ENCODE measurements around the gene B3GALT4. TPM values are rescaled to one million over a fixed set of nuclear protein-coding genes. Genes with fewer than 3 reads are reported as not detected.

B3GALT4 gene
- total RNA-seq, 1 experiment from 2014 or later, result not detected

DNA sequence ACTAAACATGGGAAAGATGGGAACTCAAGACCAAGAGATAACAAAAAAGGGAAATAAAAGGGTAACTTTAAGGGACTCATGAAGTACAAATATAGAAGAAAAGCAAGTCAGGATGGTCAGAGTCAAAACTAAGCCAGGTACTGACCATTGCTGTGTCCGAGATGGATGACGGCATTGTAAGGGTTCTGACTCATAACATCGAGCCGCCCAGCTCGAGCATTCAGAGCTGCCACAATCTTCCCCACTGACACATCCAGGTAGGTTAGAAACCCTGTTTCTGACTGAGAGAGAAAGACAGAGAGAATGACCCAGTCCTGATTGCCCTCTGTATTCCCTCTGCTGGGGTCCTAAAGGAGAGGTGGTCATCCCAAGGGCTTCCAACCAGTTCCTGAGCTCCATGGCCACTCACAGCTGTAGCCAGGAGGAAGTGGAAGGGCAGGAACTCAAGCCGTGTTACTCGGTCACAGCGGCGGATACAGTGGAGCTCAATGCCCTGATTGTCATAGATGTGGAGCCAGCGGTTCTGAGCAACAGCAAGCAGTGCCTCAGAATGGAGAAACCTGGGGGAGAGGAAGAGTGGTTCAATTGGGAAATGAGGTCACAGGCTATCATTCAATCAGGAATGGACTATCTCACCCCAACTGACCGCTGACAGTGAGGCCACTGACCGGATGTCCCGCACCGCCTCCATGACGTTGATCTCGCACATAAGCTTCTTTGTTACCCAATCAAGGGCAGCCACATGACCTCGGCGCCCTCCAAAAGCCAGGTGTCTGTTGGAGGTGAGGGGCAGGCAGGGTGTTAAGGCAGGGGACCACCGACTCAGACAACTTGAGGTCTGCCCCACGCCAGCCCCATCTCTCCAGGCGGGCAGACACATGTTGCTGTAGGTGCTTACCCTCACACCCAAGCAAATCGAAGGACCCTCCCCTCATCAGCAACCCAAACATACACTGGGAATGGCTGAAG, 10.3 kb downstream of the B3GALT4 start:
- no peak for DNase-seq (ENCODE audit: low read depth)
- in situ Hi-C loops (cut with HindIII; ENCODE audit: low pct_unique_long_range_greater_than_20kb, low sequenced_read_pairs), result no loop called here

DNA sequence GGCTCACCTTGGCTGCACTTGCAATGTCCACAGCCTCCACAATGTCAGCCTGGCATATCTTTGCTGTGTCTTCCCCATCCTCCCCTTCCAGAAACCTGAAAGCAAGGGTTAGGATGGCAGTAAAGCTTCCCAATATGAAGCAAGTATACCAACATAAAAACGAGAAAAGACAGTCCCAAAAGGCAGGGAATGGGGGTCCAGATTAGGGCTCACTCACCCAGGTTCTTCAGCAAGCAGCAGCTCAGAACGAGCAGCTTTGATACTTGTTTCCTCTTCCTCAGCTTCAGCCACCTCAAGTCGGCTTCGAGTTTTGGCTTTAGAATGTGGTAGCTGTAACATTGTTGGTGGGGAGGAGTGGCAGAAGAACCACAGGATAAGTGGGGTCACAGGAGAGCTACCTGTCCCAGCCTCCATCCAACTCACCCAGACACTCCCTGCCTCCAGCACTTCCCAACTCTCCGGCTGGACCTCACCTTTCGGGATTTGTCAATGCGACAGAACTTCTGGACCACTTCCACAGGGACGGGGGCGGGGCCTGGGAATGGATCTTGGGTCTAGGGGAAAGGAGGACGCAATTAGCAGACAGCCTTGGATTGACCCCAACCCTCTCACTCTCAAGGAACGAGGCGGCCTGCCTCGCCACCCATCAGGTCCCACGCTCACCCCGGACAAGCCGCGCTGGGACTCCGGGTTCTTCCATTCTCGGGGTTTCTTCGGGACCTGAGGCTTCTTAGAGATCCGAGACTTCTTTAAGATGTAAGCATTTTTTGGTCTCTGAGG, 11.4 kb downstream of the B3GALT4 start:
- in situ Hi-C loops (cut with HindIII; ENCODE audit: low pct_unique_long_range_greater_than_20kb, low sequenced_read_pairs), result no loop called here
- no peak for DNase-seq (ENCODE audit: low read depth)

DNA sequence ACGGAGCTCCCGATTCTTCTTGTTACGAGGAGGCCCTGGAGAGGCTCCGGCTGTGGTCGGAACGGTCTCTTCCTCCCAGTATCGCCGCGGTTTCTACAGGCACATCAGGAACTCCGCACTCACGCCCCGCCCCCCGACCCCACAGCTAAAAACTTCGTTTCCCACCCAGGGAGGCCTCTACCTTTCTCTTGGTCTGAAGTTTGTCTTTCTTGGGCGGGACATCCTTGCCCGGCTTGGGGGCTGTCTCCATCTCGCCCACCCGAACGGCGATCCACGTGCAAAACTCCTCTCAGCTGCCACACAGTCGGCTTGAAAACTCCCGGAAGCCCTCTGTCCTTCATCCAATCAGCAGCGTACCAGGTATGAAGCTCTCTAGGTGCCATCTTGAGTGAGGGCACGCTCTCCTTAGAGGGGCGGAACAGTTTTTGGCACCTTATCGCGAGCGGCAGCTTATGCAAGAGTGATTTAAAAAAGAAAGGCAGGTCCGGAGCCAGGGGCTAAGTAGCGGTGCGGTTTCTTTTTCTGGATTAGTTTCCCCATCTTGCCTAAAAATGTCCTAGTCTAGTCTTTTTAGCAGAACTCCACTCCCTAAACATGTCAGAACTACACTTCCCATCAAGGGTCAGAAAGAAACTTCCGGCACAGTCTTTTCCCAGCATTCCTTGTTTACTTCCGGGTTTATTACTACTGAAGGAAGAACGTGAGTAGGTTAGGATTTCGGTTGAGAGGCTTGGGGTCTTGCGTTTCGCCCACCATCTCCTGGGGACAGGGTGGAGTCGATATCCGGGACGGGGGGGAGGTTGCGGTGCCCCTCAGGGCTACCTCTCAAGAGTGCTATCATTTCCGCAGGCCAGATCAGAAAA, 12.2 kb downstream of the B3GALT4 start, which contains the start of the genes PFDN6 and WDR46:
PFDN6 (plus strand) TSS at position 681 of the 863 bp plus-strand sequence. CDS start 256 bp downstream, outside the sequence.
WDR46 (minus strand) TSS at position 319 of the 863 bp plus-strand sequence; CDS start at position 250, 69 bp downstream.
- in situ Hi-C loops (cut with HindIII; ENCODE audit: low pct_unique_long_range_greater_than_20kb, low sequenced_read_pairs), result no loop called here
- peak; percentile 94 for DNase-seq (ENCODE audit: low read depth)

DNA sequence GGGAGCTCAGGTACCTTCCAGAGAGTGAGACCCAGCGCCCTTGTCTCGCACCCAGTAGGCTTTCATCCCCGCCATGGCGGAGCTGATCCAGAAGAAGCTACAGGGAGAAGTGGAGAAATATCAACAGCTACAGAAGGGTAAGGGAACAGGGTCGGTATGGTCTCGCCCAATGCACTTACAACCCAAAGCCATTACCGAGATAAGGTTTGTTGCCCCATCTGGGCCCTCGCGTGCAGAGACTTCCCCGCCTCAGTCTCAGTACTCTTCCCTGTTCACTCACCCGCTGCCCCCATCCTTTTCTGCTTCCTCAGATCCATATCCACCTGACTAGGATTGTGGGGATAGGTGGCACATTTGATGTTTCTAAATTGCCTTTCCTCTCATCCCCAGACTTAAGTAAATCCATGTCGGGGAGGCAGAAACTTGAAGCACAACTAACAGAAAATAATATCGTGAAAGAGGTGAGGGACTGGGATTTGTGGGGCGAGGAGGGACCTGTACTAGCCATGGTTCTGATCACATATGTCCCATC, 12.9 kb downstream of the B3GALT4 start:
- no peak for DNase-seq (ENCODE audit: low read depth)
- in situ Hi-C loops (cut with HindIII; ENCODE audit: low pct_unique_long_range_greater_than_20kb, low sequenced_read_pairs), result no loop called here

DNA sequence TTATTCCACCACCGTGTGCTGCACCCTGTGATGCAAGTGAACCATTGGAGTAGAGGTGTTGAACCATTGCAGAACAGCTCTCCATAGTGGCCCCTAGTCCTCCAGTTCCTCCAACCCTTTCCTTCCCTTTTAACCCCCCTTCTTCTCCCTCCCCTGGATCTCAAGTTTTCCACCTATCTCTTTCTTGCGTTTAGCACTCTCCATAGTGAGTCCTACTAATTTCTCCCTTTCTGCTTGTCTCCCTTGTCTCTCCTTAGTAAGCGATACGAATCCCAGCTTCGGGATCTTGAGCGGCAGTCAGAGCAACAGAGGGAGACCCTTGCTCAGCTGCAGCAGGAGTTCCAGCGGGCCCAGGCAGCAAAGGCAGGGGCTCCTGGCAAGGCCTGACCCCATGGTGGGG, 13.5 kb downstream of the B3GALT4 start:
- DNase-seq (ENCODE audit: low read depth), result no peak
- in situ Hi-C loops (cut with HindIII; ENCODE audit: low pct_unique_long_range_greater_than_20kb, low sequenced_read_pairs), result no loop called here

DNA sequence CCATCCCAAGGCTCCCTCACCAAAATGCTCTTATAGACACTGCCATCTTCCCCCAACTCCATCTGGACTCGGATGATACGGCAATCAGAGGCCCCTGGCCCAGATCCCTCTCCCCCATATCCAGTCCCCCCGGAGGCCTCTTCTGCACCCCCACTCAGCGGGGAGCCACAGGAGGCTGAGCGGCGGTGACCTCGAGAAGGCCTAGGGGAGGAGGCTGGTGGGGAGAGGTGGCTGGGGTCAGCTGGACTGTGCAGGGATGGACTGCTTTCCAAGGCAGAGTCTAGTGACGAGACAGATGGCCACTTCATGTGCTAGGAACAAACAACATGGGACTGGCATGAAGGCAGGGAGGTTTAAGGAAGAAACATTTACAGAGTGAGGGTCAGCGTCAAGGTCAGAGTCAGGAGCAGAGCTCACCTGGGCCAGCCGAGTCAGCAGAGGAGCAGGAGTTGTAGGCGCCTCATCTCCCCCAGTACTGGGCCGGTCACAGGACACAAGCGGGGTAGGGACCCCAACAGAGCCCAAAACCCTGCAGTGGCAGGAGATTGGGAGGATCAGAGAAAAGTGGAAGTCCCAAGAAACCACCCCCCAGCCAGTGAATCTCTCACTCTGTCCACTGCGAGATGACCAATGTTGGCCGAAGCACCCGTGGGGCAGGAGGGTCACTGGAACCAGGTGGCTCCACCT, 16.2 kb downstream of the B3GALT4 start:
- in situ Hi-C loops (cut with HindIII; ENCODE audit: low pct_unique_long_range_greater_than_20kb, low sequenced_read_pairs), result no loop called here
- no peak for DNase-seq (ENCODE audit: low read depth)

DNA sequence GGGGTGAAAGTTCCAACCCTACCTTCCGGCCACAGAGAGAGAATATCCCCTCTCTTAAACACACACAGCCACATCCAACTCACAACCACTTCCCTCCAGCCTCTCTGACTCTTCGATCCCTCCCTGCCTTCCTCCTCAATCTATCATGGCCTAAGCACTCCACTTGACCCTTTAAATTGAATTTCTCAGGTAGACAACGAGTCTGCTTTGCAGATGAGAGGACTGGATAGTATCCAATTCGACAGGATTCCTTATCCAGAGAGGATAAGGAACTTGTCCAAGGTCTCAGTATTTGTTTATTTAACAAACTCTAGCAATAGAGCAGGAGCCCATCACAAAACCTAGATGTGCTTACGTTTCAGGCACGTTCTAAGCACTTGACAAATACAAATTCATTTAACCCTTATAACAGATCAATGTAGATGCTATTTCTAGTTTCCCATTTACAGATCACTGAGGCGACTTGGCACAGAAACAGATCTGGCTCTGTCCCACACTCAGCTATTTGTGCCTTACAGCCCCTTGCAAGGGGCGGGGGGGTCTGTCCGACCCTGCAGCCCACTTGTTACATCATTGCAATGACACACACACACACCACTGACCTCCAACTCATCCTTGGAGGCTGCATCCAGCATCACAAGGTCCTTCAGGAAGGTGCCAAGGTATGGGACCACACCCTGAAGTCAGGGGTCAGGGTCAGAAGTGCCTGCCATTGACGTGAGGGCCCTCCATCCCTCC, 17.3 kb downstream of the B3GALT4 start:
- in situ Hi-C loops (cut with HindIII; ENCODE audit: low pct_unique_long_range_greater_than_20kb, low sequenced_read_pairs), result no loop called here

DNA sequence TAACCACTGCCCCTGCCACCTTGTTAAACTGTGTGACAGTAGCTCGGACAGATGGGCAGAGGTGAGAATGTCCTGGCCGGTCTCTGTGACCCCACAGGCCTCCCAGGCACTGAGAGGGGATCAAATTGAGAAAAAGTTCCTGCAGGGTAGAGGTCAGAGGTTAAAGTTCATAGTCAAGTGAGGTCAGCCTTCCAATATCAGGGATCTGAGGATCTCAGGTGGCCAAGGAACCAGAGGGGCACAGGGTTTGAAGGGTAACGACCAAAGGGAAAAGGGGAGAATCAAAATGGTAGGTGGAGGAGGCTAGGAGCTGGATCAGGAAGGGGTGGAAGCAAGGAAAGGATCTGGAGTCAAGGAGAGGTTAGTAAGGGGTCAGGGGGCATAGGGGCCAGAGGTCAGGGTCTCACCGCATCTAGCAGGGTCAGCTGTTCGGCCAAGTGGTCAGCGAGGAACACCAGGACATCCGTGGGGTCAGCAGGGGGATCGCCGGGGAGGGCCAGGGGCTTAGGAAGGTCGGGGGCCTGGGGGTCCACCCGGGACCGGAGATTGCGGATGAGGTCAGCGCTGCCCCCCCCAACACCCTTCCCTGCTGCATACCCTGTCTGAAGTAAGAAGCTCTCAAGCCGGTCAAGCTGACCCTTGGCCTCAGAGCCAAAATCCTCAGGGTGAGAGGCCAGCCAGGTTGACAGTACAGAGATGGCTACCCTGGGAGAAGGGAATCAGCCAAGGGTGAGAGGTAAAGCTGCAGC, 18.9 kb downstream of the B3GALT4 start:
- no peak for DNase-seq (ENCODE audit: low read depth)
- in situ Hi-C loops (cut with HindIII; ENCODE audit: low pct_unique_long_range_greater_than_20kb, low sequenced_read_pairs), result no loop called here

More for the DNA sequence above, 17.3 kb downstream of the B3GALT4 start:
- DNase-seq (ENCODE audit: low read depth), result no peak

DNA sequence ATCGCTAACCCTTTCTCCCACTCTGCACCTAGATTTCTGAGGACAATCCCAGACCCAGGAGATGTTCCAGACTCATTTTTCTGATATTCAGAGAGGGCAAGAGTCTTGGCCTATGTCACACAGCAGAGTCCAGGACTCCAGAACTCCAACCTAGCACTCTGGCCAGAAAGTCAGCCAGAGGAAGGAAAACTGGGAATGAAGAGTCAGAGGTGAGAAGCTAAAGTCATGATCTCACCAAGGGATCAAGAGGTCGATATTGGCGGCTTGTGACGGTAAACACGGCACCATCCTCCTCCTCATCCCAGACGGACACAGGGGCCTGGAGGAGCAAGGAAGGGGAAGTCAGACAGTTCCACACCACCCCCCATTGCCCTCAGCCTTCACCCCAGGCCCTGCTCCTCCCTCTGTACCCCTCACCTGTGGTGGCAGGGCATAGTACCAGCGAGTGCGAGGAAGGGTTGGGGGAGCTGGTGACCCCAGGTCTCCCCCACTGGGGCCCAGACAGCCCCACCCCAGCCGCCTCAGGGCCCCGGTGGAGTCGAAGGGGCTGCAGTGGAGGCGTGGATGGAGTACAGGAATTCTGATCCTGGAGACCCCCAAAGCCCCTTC, 20.0 kb downstream of the B3GALT4 start:
- DNase-seq (ENCODE audit: low read depth), result no peak
- in situ Hi-C loops (cut with HindIII; ENCODE audit: low pct_unique_long_range_greater_than_20kb, low sequenced_read_pairs), result no loop called here

DNA sequence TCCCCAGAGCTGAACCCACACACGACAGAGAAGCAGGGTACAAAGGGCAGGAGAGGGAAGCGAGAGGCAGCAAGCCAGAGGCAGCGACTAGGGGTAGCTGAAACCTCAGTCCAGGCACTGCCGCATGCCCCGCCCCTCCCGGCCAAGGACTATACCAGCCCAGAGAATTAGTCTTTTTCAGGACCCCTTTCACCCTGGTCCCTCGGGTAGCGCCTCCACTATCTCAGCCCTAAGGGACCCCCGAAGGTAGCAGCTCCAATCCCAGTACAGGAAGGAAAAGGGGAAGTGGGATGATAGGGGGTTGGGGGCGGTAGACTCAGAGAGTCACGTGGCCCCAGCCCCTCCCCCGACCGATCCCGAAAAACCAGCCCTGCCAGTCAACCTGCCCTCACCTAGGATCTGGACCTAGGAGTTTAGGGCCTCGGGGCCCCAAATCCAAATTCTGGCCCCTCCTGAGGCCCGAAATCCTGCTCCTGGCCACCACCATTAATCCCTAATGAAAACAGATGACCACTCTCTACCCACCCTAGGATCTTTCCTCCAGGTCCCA, 20.6 kb downstream of the B3GALT4 start:
- in situ Hi-C loops (cut with HindIII; ENCODE audit: low pct_unique_long_range_greater_than_20kb, low sequenced_read_pairs), result no loop called here
- no peak for DNase-seq (ENCODE audit: low read depth)

DNA sequence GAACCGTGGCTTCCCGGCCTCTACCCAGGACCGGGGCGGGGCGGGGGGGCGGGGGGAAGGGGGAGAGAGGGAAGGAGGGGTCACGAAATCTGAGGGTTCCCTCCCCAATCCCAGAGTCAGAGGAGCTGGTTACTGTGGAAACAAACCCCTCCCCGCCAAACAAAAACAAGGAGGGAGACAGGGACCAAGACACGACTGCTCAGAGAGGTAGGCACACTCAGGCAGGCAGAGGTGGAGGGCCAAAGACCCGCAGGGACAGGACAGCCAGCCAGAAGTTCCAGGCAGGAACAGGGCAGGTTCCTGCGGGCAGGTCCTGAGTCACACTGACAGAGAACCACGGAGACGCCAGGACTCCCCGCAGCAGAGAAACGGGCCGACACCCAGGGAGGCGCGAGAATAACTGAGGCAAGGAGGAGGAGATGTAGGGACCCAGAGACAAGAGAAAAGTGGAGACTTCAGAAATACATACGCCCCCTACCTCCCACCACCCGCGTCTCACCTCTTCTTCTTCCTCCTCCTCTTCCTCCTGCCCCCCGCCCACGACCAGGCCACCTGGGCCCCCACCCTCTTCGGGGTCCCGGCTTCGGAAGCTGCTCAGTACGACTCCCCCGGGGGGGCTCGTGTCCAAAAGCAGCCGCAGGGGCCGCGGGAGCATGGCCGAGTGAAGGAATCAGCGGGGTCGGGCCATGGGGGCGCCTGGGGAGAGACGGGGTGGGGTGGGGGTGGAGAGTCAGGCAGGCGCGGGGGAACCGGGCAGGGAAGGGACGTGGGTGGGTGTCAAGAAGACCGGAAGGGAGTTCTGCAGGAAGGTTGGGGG, 21.2 kb downstream of the B3GALT4 start:
- DNase-seq (ENCODE audit: low read depth), result peak; percentile 82
- in situ Hi-C loops (cut with HindIII; ENCODE audit: low pct_unique_long_range_greater_than_20kb, low sequenced_read_pairs), result no loop called here

DNA sequence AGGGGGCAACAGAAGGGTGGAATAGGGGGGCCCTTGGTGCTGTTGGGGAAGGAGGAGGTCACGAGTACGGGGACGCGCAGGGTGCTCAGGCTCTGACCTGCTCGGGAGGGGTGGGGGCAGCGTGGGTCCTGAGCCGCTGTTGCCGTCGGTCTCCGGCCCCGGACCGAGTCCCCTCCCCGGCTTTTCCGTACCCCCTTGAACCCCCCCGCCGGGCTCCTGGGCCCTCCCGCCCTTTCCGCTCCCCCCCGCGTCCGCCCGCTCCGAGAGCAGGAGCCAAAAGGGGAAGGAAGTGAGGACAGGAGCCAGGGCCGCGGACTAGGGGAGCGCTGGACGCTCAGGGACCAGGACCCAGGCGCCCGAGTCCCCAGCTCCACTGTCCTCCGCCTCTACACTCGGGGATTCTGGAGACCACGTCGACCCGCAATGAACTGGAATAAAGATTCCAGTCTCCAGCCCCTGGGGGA, 21.9 kb downstream of the B3GALT4 start, which contains the start of gene RGL2:
RGL2 (minus strand) TSS at position 170 of the 464 bp plus-strand sequence. CDS start 332 bp downstream, outside the sequence.
- no peak for DNase-seq (ENCODE audit: low read depth)
- in situ Hi-C loops (cut with HindIII; ENCODE audit: low pct_unique_long_range_greater_than_20kb, low sequenced_read_pairs), result no loop called here

DNA sequence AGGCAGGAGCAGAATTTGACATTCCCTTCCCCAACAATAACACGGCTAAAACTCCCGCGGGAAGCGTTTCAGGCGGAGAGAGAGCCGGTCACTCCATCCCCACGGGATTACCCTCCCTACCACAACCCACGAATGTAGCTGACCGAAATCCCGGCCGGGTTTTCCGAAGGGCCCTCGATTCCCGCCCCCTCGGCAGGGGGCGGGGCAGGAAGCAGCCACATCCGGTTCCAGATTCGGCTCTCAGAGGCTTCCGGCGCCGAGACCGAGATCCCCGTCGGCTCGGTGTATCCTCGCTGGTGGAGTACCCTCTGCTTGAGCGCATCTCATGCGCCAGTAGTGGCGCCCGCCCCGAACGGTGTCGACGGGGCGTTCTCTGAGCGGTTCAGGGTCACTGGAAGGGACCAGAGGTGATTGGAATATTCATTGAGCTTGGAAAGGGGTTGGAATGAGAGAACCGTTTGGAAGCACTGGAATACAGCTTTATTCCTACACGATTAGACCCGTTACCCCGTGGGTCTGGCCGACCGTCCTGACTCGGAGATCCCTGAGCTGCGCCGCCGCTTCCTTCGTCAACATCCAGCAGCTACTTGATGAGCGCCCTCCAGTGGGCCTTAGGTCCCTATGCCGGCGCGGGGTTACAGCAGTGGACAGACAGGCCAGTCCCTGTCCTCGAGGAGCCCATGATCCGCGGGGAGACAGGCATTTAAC, 22.5 kb downstream of the B3GALT4 start:
- in situ Hi-C loops (cut with HindIII; ENCODE audit: low pct_unique_long_range_greater_than_20kb, low sequenced_read_pairs), result no loop called here
- peak; percentile 91 for DNase-seq (ENCODE audit: low read depth)

DNA sequence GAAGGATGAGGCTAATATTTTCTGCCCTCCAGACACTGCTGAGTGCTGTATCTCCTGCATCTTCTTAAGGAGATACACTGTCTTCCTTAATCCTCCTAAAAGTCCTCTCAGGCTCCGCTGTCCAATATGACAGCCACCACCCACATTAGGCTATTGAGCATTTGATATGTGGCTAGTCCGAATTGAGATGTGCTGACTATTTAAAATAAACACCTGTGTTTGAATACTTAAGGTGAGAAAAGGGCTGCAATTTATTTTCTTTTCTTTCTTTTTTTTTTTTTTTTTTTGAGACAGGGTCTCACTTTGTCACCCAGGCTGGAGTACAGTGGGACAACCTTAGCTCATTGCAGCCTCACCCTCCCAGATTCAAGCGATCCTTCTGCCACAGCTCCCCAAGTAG, 25.0 kb downstream of the B3GALT4 start:
- DNase-seq (ENCODE audit: low read depth), result no peak
- in situ Hi-C loops (cut with HindIII; ENCODE audit: low pct_unique_long_range_greater_than_20kb, low sequenced_read_pairs), result no loop called here
